CD4-positive, alpha-beta T cell treated with Interleukin-12 subunit alpha and Interleukin-12 subunit beta, for 1 hour (primary cell): ENCODE results near the gene USP22.

ENCODE experiments used
- DNase-seq: peaks from one replicate; pipeline ENCODE4 v3.0.0-alpha.2; 2020

Gene USP22

DNA sequence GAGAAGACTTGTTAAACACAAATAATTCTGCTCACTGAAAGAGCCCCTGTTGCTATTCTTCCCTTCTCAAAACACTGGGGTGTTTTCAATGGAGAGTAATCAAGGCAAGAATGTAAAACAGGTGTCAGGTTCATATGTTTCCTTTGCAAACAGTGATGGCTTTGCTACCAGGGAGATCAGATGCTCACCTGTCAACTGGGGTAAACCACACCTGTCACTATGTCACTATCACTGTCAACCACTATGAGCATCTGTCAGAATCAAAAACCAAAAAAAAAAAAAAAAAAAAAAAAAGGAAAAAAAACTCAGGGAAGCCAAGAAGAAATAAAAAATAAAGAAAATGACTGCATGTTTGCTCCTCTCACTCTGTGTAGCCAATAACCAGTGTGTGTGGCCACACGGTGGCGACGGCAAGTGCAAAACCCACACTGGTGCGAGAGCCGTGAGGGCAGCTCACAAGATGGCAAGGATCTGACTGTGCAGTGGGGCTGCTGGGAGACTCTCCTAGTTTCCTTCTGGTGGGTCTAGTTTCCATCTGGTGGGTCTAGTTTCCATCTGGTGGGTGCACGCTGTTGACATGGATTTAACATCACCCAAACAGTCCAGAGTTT, 22.7 kb downstream of the USP22 start:
- DNase-seq: peak; percentile 52

DNA sequence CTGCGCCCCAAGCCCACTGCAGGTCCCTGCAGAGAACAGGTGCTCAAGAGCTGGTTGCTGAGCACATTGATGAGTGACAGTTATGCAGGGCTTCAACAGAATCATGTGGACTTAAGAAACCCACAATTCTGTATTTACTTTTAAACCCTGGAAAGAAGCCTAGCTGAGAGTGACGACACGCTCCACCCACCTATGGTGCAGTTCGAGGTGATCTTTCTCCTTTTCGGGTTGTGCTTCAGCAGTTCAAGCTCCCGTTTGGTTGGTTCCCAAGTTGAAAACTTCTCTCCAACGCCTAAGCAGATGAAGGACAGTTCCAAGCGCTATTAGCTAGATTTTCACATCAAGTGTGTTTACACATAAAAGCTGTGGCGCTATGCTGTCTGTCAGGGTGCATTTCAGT, 23.9 kb downstream of the USP22 start:
- no peak for DNase-seq

GRCh38 chr17:21017861-21018260, 24.9 kb downstream of the USP22 start:
- DNase-seq: no peak

- DNase-seq: no peak
Observed at GRCh38 chr17:21017256-21017655, 25.6 kb downstream of the USP22 start.

- DNase-seq: no peak
Observed at GRCh38 chr17:21016826-21017225, 26.0 kb downstream of the USP22 start.

GRCh38 chr17:21015564-21015963, 27.2 kb downstream of the USP22 start:
- DNase-seq: no peak

- DNase-seq: no peak
Observed at GRCh38 chr17:21014498-21014897, 28.3 kb downstream of the USP22 start.

GRCh38 chr17:21013983-21014382, 28.8 kb downstream of the USP22 start:
- no peak for DNase-seq

DNA sequence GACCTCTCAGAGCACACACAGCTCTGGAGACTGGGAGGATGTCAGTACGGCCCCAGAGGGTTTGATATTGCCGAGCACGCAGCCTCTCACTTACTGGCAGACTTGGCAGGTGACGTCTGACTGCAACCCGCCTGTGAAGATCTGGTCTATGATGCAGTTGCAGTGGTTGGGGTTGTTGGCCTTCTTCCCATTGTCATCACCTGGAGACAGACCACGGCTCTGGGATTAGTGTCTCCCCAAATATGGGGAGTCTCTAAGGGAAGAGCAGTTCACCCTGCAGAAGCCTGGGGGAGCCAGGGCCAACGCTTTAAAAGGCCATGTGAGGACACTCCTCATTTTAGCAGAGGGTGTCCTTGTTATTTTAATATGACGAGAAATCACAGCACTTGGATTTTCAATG, 30.1 kb downstream of the USP22 start:
- DNase-seq: no peak

- no peak for DNase-seq
Observed at GRCh38 chr17:21010705-21011596, 31.9 kb downstream of the USP22 start.

DNA sequence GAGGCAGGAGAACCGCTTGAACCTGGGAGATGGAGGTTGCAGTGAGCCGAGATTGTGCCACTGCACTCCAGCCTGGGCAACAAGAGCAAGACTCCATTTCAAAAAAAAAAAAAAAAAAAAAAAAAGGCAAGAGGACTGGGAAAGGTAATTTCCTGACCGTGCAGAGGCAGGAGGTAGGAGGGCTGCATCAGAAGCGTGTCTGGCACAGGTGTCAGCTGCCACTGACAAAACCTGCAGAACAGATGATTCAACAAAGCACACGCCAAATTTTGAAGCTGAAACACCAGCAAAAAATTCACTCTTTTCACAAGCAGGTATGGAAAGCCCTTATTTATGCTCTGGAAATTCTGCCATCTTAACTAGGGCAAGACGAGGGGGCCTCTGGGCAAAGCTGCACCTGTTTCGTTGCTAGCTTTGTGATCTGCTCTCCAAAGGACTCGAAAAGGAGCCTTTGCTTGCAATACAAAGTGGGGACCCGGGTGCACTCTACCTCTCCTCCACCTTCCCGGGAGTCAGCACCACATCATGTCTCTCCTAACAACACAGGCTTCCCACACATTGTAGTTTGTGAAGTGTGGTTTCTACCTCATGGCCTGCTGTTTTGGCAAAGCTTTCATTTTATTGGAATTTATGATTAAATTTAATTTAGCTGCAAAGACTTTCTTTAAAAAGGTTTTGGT, 33.7 kb downstream of the USP22 start:
- no peak for DNase-seq

GRCh38 chr17:21008160-21008915, 34.5 kb downstream of the USP22 start:
- no peak for DNase-seq

DNA sequence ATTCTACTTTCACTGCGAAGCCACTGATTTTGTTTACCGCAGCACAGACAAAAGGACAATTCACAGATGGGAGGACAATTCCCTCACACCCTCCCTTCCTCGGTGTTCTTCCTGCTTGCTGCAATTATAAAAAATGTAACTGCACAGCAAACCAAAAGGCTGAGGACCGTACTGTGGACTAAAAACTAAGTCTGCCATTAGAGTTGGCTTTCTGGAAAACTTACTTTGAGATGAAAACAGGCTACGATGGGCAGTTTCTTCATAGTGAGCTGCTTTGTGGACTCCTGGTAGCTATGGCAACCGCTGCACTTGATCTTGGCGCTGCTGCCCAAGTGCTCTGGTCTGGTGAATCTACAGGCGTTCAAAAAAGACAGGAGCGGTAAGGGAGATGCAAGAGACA, 35.2 kb downstream of the USP22 start:
- no peak for DNase-seq

GRCh38 chr17:21005803-21006202, 37.0 kb downstream of the USP22 start:
- no peak for DNase-seq

GRCh38 chr17:21005367-21005766, 37.4 kb downstream of the USP22 start:
- no peak for DNase-seq

GRCh38 chr17:21004016-21004930, 38.5 kb downstream of the USP22 start:
- DNase-seq: no peak

DNA sequence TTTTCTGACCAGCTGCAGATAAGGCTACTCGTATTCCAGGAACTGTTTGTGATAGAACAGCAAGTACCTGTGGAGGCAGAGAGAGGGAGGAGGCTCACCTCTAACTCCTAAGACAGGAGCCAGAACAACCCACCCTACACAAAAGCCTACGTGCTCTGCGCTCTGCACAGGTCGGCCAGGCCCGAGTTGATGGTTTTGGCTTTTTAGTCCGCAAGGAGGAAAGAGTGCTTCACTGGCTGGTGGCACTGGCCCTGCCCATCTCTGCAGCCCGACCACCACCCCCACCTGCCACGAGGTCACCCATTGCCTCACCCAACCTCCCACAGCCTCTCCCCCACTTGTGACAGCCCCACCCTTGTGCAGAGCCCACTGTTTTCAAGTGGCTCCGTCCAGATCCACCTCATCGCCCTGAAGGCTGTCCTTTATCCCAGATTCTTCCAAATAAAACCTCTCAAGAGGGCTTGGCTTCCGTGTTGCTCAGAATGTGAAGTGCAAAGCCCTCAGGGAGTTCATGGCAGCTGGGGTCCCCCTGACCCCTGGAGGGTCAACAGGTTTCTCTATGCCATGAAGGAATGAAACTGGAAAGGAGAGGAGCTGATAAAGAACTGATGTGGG, 39.7 kb downstream of the USP22 start:
- no peak for DNase-seq

DNA sequence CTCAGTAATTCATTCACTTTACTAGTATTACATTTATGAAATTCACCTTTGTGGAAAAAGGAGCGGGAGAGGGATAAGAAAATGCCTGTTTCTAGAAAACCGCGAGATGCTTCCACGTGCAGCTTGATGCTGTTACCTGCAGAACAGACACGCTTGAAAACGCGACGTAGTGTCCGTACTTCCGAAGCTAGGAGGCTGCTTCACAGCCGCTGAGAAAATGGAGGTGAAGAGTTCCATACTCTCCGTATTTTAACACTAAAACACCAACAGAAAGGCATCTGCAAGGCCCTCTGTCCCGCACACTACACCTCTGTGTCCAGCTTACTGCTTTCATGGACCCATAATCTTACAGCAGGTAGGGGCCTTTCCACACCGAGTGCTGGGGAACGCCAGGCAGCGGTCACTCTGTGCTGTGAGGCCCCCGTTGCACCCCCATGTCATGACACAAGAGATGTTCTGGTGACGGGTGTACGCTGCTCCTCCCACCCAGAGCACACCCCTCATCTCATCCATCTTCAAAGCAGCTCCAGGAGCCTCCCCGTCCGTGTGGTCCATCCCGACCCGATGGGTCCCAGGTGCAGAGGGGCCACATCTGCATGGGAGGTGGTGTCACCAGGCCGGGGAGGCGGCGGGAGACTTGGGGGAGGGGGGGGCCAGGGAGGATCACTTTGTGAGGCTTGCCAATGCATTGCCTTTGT, 40.4 kb downstream of the USP22 start:
- DNase-seq: no peak

GRCh38 chr17:21001813-21002221, 41.0 kb downstream of the USP22 start:
- DNase-seq: no peak

DNA sequence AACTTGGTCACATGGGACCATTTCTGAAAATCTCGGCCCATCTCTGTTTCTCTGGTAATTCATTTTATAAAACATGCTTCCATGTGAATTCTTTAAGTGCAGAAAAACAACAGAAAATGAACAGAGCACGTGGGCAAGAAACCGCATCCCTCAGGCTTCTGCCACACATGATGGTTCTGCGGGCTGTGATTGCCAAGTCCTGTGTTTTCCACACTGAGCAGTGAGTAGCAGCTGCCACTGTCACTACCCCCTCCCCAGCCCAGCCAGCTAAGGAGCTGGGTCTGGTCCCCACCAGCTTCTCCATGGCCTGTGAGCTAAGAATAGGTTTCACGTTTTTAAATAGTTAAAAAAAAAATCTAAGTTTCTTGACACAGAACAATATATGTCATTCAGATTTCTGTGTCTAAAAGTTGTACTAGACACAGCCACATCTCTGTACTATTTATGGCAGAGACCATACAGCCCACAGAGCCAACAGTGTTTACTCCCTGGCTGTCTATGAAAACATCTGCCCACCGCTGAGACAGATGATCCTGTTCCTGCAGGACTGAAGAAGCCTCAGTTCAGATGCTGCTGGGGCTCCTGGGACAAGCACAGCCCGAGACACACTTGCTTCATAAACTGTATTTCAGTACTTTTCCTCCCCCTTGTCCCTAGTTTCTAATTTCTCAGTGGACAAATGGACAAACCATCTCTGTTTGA, 41.5 kb downstream of the USP22 start:
- DNase-seq: no peak
